ENCODE results near the gene CHID1. TPM values are rescaled to one million over a fixed set of nuclear protein-coding genes. Genes with fewer than 3 reads are reported as not detected.

The CHID1 gene
- total and polyA plus RNA-seq, 2 of the 8 experiments (the other 6 are each of a cell fraction or from before 2014, with no cell fraction given): 81.2 to 88.5 TPM

DNA sequence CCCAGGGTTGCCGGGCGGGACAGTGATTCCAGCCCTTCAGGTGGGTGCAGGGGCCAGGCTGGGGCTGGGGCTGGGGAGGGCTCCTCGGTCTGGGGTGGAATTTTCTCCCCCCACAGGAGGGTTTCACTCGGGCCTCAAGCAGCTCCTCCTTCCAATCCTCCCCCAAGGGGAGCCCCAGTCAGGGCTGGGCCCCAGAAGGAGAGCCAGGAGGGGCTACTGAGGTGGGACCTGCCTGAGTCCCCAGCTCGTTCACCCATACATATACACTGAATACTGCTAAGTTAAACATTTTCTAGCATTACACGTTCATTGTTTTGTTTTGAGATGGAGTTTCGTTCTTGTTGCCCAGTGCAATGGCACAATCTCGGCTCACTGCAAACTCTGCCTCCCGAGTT lies 84.4 kb downstream of the CHID1 start:
- Histone ChIP-seq H4K5ac (ENCODE audit: insufficient read length, low read depth, low read length) (no peak overlapping the region), H3K23ac (ENCODE audit: insufficient read length) (no peak overlapping the region), H3K79me2 (ENCODE audit: control insufficient read depth in 1 of 2, insufficient read depth in 2 of 2, low read length in 2 of 2) (no peaks in the 10 kb centered on the region), H3K56ac (replicated peaks; ENCODE audit: insufficient read length, low read depth, low read length) (no peak overlapping the region), H3K18ac (ENCODE audit: extremely low read depth, low read length) (no peak overlapping the region), H3K36me3 (ENCODE audit: control insufficient read depth in 2 of 4, insufficient read depth in 4 of 4, low read length in 3 of 4) (peaks cover 0 to 10% (median 1%) of the 10 kb centered on the region in 4 experiments; a peak in 1 of 8 replicates), H3K14ac (ENCODE audit: insufficient read length) (no peak overlapping the region), H3K9me3 (ENCODE audit: insufficient read depth in 2 of 2, low read depth in 1 of 2, low read length in 1 of 2) (no peaks in the 10 kb centered on the region), H3K4me2 (ENCODE audit: insufficient read depth in 1 of 2, low read depth in 2 of 2, low read length in 2 of 2) (no peak overlapping the region), H4K91ac (replicated peaks; ENCODE audit: insufficient read length, low read length) (no peak overlapping the region), H3K9ac (replicated peaks in 1 of 4; ENCODE audit: extremely low read depth in 1 of 4, low read depth in 3 of 4, low read length in 3 of 4) (no peak overlapping the region), H3K23me2 (ENCODE audit: low read depth, low read length) (peaks cover 25% of the 10 kb centered on the region), H2BK120ac (replicated peaks; ENCODE audit: low read depth, low read length) (no peak overlapping the region), H2BK5ac (ENCODE audit: low read depth, low read length) (no peak overlapping the region), H3K4me3 (ENCODE audit: extremely low read depth in 1 of 4, insufficient read depth in 2 of 4, low read depth in 3 of 4, low read length in 4 of 4) (peak overlapping the region in 1 of 4 experiments; percentile 63; a peak in 2 of 8 replicates), H2BK15ac (ENCODE audit: low read length) (no peak overlapping the region), H2AFZ (ENCODE audit: low read length) (no peak overlapping the region), H4K8ac (ENCODE audit: extremely low read depth, insufficient read depth, low read length) (no peak overlapping the region), H4K20me1 (replicated peaks in 1 of 2; ENCODE audit: control insufficient read depth in 1 of 2, insufficient read depth in 2 of 2, low read length in 2 of 2) (peaks cover 0 to 8% of the 10 kb centered on the region in 2 experiments), H3K27ac (ENCODE audit: low read depth, low read length) (no peak overlapping the region), H2BK20ac (ENCODE audit: low read length) (no peak overlapping the region), H2AK5ac (ENCODE audit: low read depth, low read length) (no peak overlapping the region), H3K4ac (replicated peaks; ENCODE audit: insufficient read length, low read depth, low read length) (no peak overlapping the region), H3K27me3 (replicated peaks in 1 of 4; ENCODE audit: control insufficient read depth in 3 of 4, extremely low read depth in 1 of 4, insufficient read depth in 3 of 4, low read length in 3 of 4) (peaks cover 3 to 30% (median 19%) of the 10 kb centered on the region in 4 experiments), H2BK12ac (ENCODE audit: low read depth, low read length) (no peak overlapping the region; the same call in 1 of the 2 replicates), H3K4me1 (replicated peaks in 1 of 4; ENCODE audit: control insufficient read depth in 3 of 4, insufficient read depth in 4 of 4, low read length in 3 of 4) (peaks cover 0 to 33% (median 29%) of the 10 kb centered on the region in 4 experiments; a peak in 6 of 7 replicates), H3K79me1 (ENCODE audit: low read depth, low read length) (peaks cover 3% of the 10 kb centered on the region)
- FAIRE-seq (no peak), DNase-seq (ENCODE audit: low read depth in 1 of 2, low spot score in 2 of 2) (no peak)
- TF ChIP-seq TAF1 (IDR thresholded peaks at IDR 0.05; ENCODE audit: low read depth, low read length): no peak
- no peak for TF ChIP-seq SRF (IDR thresholded peaks at IDR 0.05; ENCODE audit: low read depth, low read length)
- TF ChIP-seq KDM1A (IDR thresholded peaks at IDR 0.05; ENCODE audit: borderline replicate concordance, low read length): no peak
- no peak for TF ChIP-seq NANOG (IDR thresholded peaks at IDR 0.05; ENCODE audit: insufficient read depth, low read depth, low read length, poor library complexity, severe bottlenecking)
- no peak for TF ChIP-seq KDM4A (IDR thresholded peaks at IDR 0.05; ENCODE audit: low read depth, low read length, severe bottlenecking)
- ChIA-PET CTCF (ENCODE audit: partially characterized antibody) (no interaction called here), POLR2A (ENCODE audit: partially characterized antibody) (interaction anchor here (40.4 to 53.0 kb wide), 2 partner anchors 4 to 15 kb away, joined by 1917 read pairs; partner anchors contain the start of genes CD151, CEND1, CRACR2B and PIDD1)
- WGBS, 2 experiments (ENCODE audit: extremely low coverage in 1 of 2, insufficient coverage in 1 of 2, insufficient read length in 1 of 2, insufficient replicate concordance in 2 of 2, low coverage in 1 of 2, low lambda C conversion rate in 2 of 2, missing lambda C conversion rate in 1 of 2): 86% methylated on average over 7 of the region's 9 CpGs; no CpG with 5 or more reads in 1 of the 2 experiments
